Peyer's patch (tissue), 4 donors: ENCODE data around the gene CHST11.
"Not testable (repeated sequence)": the region's sequence is repeated elsewhere in the genome, so short reads cannot be mapped to it uniquely, and the experiment has no call there.

Experiments
- POLR2A ChIP-seq, 2 donors: fragments of 450-650 bp; IDR thresholded peaks; one replicate each; pipeline ENCODE4 v1.5.1; 2017; ENCODE audit warnings: antibody characterized with exemption in 2 of 2, mild to moderate bottlenecking in 2 of 2, moderate library complexity in 2 of 2
- TF ChIP-seq, protein P1 (sequence below), 6 experiments: fragments of 450-650 bp in 4 of 6; fragments of 200-600 bp in 2 of 6; sonication (generic) in 1 of 6; IDR thresholded peaks; one replicate each; pipeline ENCODE4 v1.5.1; 2017 to 2019; ENCODE audit warnings: antibody characterized with exemption in 6 of 6, mild to moderate bottlenecking in 3 of 6, moderate library complexity in 1 of 6

DNA sequence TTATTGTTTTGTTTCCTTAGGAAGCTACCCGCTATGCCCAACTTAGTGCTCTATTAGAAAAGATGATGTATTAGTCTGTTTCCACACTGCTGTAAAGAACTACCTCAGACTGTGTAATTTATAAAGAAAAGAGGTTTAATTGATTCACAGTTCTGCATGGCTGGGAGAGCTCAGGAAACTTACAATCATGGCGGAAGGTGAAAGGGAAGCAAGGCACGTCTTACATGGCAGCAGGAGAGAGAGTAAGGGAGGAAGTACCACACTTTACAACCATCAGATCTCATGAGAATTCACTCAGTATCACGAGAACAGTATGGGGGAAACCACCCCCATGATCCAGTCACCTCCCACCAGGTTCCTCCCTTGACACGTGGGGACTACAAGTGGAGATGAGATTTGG, 70.9 kb downstream of the CHST11 start:
- TF ChIP-seq, protein P1, sequence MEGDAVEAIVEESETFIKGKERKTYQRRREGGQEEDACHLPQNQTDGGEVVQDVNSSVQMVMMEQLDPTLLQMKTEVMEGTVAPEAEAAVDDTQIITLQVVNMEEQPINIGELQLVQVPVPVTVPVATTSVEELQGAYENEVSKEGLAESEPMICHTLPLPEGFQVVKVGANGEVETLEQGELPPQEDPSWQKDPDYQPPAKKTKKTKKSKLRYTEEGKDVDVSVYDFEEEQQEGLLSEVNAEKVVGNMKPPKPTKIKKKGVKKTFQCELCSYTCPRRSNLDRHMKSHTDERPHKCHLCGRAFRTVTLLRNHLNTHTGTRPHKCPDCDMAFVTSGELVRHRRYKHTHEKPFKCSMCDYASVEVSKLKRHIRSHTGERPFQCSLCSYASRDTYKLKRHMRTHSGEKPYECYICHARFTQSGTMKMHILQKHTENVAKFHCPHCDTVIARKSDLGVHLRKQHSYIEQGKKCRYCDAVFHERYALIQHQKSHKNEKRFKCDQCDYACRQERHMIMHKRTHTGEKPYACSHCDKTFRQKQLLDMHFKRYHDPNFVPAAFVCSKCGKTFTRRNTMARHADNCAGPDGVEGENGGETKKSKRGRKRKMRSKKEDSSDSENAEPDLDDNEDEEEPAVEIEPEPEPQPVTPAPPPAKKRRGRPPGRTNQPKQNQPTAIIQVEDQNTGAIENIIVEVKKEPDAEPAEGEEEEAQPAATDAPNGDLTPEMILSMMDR (IDR thresholded peaks at IDR 0.05): not testable (repeated sequence)
- TF ChIP-seq POLR2A (IDR thresholded peaks at IDR 0.05): not testable (repeated sequence)
